Spinal cord (tissue), 10 donors: ENCODE results near the gene KLHDC9. TPM values are rescaled to one million over a fixed set of nuclear protein-coding genes. Genes with fewer than 3 reads are reported as not detected.

Experiments
- DNase-seq, 6 donors: peaks; one replicate each; pipeline versions ENCODE4 v3.0.0 to v3.0.0-alpha.2; 2013 to 2015; ENCODE audit warnings: low spot score in 6 of 6, low read depth in 4 of 6
- H3K27ac ChIP-seq: one replicate; pipeline ENCODE4 v1.5.1; 2013; ENCODE audit warnings: low read depth, low read length, control low read depth
- H3K27me3 ChIP-seq: one replicate; pipeline ENCODE4 v1.6.1; 2013; ENCODE audit warnings: low read length; ENCODE audit not compliant: control insufficient read depth, insufficient read depth
- H3K36me3 ChIP-seq: one replicate; pipeline ENCODE4 v1.6.1; 2013; ENCODE audit warnings: low read length; ENCODE audit not compliant: control insufficient read depth, insufficient read depth
- H3K4me1 ChIP-seq: one replicate; pipeline ENCODE4 v1.6.1; 2013; ENCODE audit warnings: low read length; ENCODE audit not compliant: control insufficient read depth, insufficient read depth
- H3K4me3 ChIP-seq: one replicate; pipeline ENCODE4 v1.5.1; 2013; ENCODE audit warnings: low read depth, low read length, control low read depth
- H3K9me3 ChIP-seq: one replicate; pipeline ENCODE4 v1.6.1; 2013; ENCODE audit warnings: low read length; ENCODE audit not compliant: control insufficient read depth, insufficient read depth
- WGBS: methylation state at CpG from one replicate; pipeline ENCODE4 v1.1.5; 2013; ENCODE audit warnings: missing lambda C conversion rate; ENCODE audit not compliant: insufficient coverage; 5-methylcytosine and 5-hydroxymethylcytosine counted together
- polyA plus RNA-seq, 2 donors: library from polyadenylated mRNA; unstranded; fragments of 120-200 nt; gene quantifications; one replicate each; pipeline ENCODE4 v1.2.1, GENCODE V29; 2013; ENCODE audit not compliant: insufficient read length in 2 of 2
- total RNA-seq, 2 donors: library from RNA; depleted of rRNA in 1 of 2; stranded (reverse); fragments of 120-200 nt in 1 of 2; fragments of >200 nt in 1 of 2; gene quantifications; one replicate each; pipeline versions ENCODE4 v1.2.3 to v1.2.4, GENCODE V29; 2013 to 2014
- donor health status: healthy.

KLHDC9 gene
- total and polyA plus RNA-seq, 4 donors, result 10.0 to 27.7 (median 24.2) TPM

GRCh38 chr1:161091796-161092507 is 6.2 kb upstream of the KLHDC9 start:
- no peaks in the 10 kb centered on the region for H3K4me1 ChIP-seq
- no peak overlapping the region for H3K27ac ChIP-seq
- 100% methylated on average over 1 of the region's 7 CpGs for WGBS
- DNase-seq, result no peak
- no peaks in the 10 kb centered on the region for H3K9me3 ChIP-seq
- no peak overlapping the region for H3K4me3 ChIP-seq
- H3K27me3 ChIP-seq, result peaks cover 5% of the 10 kb centered on the region
- H3K36me3 ChIP-seq, result no peaks in the 10 kb centered on the region

- Histone ChIP-seq H3K4me3 (no peak overlapping the region), H3K9me3 (no peaks in the 10 kb centered on the region), H3K36me3 (no peaks in the 10 kb centered on the region), H3K27me3 (peaks cover 5% of the 10 kb centered on the region), H3K4me1 (peaks cover 2% of the 10 kb centered on the region), H3K27ac (no peak overlapping the region)
- no peak for DNase-seq
- WGBS, result 91% methylated on average over 3 of the region's 3 CpGs
Observed at GRCh38 chr1:161092621-161093028, 5.5 kb upstream of the KLHDC9 start.

DNA sequence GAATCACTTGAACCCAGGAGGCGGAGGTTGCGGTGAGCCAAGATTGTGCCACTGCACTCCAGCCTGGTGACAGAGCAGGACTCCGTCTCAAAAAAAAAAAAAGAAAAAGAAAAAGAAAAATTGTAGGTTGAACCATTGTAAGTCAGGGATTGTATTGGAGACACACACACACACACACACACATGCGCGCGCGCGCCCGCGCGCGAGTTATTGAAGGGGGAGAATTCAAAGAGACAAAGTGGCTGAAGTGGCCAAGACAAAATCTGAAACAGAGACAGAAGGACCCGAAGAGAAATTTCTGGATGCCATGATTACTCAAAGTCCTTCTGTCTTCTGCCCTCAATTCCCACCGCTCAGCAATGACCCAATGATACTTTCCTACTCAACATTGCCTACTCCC is 3.7 kb upstream of the KLHDC9 start:
- peaks cover 16% of the 10 kb centered on the region for H3K4me1 ChIP-seq
- no peak overlapping the region for H3K4me3 ChIP-seq
- H3K9me3 ChIP-seq, result no peaks in the 10 kb centered on the region
- H3K27ac ChIP-seq, result no peak overlapping the region
- WGBS, result 95% methylated on average over 2 of the region's 14 CpGs
- DNase-seq, result no peak
- H3K36me3 ChIP-seq, result no peaks in the 10 kb centered on the region
- H3K27me3 ChIP-seq, result peaks cover 2% of the 10 kb centered on the region

DNA sequence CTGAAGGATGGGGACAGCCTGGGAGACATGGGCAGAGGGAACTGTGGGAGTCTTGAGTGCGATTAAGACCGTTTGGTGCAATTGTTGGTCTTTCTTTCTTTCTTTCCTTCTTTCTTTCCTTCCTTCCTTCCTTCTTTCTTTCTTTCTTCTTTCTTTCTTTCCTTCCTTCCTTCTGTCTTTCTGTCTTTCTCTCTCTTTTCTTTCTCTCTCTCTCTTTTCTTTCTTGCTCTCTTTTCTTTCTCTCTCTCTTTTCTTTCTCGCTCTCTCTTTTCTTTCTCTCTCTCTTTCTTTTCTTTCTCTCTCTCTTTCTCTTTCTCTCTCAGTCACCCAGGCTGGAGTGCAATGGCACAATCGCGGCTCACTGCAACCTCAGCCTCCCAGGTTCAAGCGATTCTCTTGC is 2.9 kb upstream of the KLHDC9 start:
- Histone ChIP-seq H3K36me3 (no peaks in the 10 kb centered on the region), H3K9me3 (no peaks in the 10 kb centered on the region), H3K4me3 (no peak overlapping the region), H3K27ac (no peak overlapping the region), H3K27me3 (peaks cover 2% of the 10 kb centered on the region), H3K4me1 (peaks cover 17% of the 10 kb centered on the region)
- 87% methylated on average over 6 of the region's 6 CpGs for WGBS
- no peak for DNase-seq

GRCh38 chr1:161096015-161096414 is 2.1 kb upstream of the KLHDC9 start:
- Histone ChIP-seq H3K4me1 (peaks cover 17% of the 10 kb centered on the region), H3K27me3 (peaks cover 2% of the 10 kb centered on the region), H3K36me3 (peaks cover 1% of the 10 kb centered on the region), H3K4me3 (no peak overlapping the region), H3K27ac (no peak overlapping the region), H3K9me3 (no peaks in the 10 kb centered on the region)
- DNase-seq, result no peak
- WGBS, result 89% methylated on average over 1 of the region's 2 CpGs

- H3K36me3 ChIP-seq, result peaks cover 6% of the 10 kb centered on the region
- H3K27ac ChIP-seq, result no peak overlapping the region
- WGBS, result 43% methylated on average over 1 of the region's 1 CpG
- peaks cover 17% of the 10 kb centered on the region for H3K4me1 ChIP-seq
- no peak for DNase-seq
- no peak overlapping the region for H3K4me3 ChIP-seq
- H3K27me3 ChIP-seq, result peaks cover 2% of the 10 kb centered on the region
- H3K9me3 ChIP-seq, result no peaks in the 10 kb centered on the region
Observed at GRCh38 chr1:161096530-161096929, 1.6 kb upstream of the KLHDC9 start.

DNA sequence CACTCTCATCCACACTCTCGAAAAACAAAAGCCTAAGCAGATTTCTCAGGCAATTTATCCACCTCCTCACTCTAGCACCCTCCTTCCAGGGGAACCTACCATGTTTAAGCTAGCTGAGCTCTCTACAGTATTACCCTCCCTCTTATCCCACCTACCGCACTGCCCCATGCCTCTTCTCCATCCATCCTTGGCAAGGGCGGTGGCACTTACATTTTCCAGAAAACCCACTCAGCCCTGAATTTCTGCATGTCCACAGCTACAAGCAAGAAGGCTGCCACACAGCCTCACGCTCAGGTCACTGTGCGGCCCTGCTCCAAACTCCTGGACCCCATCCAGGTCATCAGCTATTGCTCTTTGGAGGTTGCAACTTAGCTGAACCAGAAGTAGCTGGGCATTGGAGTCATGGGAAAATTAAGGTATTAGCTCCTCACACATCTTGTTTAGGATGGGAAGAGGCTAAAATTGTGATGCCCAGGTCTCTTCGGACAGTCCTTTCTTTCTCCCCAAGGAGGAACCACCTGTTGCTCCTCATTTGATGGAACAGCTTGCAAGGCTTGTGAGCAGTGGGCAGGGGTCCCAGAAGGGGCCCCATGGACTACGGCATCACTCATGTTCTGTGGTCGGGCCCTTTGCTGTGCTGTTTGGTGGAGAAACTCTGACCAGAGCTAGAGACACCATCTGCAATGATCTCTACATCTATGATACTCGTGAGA is 1.1 kb downstream of the KLHDC9 start:
- peak overlapping the region; percentile 69 for H3K27ac ChIP-seq
- no peaks in the 10 kb centered on the region for H3K27me3 ChIP-seq
- H3K9me3 ChIP-seq, result no peaks in the 10 kb centered on the region
- DNase-seq, result peak in 2 of 6 donors; percentile 14 to 15
- WGBS, result 76% methylated on average over 6 of the region's 9 CpGs
- peak overlapping the region; percentile 50 for H3K4me3 ChIP-seq
- peaks cover 17% of the 10 kb centered on the region for H3K4me1 ChIP-seq
- H3K36me3 ChIP-seq, result peaks cover 17% of the 10 kb centered on the region

DNA sequence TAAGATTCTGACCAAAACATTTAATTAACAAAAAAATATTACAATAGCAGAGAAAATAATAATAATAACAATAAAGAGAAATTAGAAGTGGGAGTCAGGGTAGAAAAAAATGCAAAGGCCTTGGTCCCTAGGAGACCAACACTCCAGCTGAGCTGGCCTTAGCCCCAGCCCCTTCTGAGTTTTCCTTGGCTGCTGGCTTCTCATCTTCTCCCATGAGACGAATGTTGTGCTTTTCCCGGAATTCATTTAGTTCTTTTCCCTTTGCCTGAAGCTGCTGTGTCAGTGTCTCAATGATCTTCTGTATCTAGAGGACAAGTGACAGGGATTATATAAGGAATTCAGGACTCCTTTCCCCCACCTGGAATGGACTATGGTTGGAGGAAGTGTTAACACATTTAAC is 2.4 kb downstream of the KLHDC9 start:
- Histone ChIP-seq H3K4me1 (peaks cover 17% of the 10 kb centered on the region), H3K27me3 (no peaks in the 10 kb centered on the region), H3K27ac (no peak overlapping the region), H3K36me3 (peaks cover 17% of the 10 kb centered on the region), H3K4me3 (no peak overlapping the region), H3K9me3 (no peaks in the 10 kb centered on the region)
- no peak for DNase-seq
- 46% methylated on average over 2 of the region's 2 CpGs for WGBS

DNA sequence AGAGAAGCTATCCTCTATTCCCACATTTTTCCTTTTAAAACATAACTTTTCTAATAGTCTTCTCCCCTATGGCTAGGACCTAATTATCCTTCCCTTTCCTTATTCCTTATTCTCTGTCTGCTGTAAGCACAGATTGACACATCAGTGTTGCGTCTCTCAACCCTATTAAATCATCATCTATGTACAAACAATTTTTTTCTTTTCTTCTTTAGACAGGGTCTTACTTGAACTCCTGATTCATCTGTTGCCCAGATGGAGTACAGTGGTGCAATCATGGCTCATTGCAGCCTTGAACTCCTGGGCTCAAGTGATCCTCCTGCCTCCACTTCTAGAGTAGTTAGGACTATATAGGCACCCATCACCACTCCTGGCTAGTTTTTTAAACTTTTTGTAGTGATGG is 8.3 kb downstream of the KLHDC9 start:
- H3K27ac ChIP-seq, result no peak overlapping the region
- H3K36me3 ChIP-seq, result peaks cover 19% of the 10 kb centered on the region
- 90% methylated on average over 1 of the region's 1 CpG for WGBS
- no peaks in the 10 kb centered on the region for H3K27me3 ChIP-seq
- DNase-seq, result no peak
- H3K4me3 ChIP-seq, result no peak overlapping the region
- no peaks in the 10 kb centered on the region for H3K4me1 ChIP-seq
- H3K9me3 ChIP-seq, result no peaks in the 10 kb centered on the region

DNA sequence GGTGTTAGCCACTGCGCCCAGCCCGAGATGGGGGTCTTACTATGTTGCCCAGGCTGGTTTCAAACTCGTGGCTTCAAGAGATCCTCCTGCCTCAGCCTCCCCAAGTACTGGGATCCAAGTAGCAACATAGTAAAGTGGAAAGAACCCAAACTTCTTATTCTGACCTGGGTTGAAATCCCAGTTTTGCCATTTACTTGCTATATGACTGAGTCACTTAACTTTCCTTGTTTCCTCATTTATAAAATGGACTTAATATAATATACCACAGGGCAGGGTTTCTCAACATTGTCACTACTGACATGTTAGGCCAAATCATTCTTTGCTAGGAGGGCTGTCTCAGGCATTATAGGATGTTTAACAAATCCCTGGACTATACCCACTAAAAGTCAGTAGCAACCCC is 13.0 kb downstream of the KLHDC9 start:
- DNase-seq, result no peak
- H3K27me3 ChIP-seq, result no peaks in the 10 kb centered on the region
- H3K4me1 ChIP-seq, result peaks cover 2% of the 10 kb centered on the region
- peaks cover 7% of the 10 kb centered on the region for H3K36me3 ChIP-seq
- H3K27ac ChIP-seq, result no peak overlapping the region
- no peak overlapping the region for H3K4me3 ChIP-seq
- 93% methylated on average over 2 of the region's 3 CpGs for WGBS
- no peaks in the 10 kb centered on the region for H3K9me3 ChIP-seq
